Panc1 (cell line): ENCODE measurements around the gene WDR33. TPM values are rescaled to one million over a fixed set of nuclear protein-coding genes. Genes with fewer than 3 reads are reported as not detected.

ENCODE experiments used
- ATAC-seq: fragments of 200-7000 bp; cut with Tn5 transposase; 2 replicates; pipeline ENCODE4 v1.9.1; 2020; ENCODE audit warnings: mild to moderate bottlenecking, moderate library complexity
- BruUV-seq: library from RNA; stranded (reverse); fragments of 400-500 nt; replicated peaks from 2 replicates; lab custom pipeline; 2021; lab: Mats Ljungman, UMichigan
- CTCF ChIA-PET: fragments of 300-600 bp; sonication (Branson Sonifier 250); formaldehyde crosslinking; loops from one replicate; lab custom pipeline; 2022; ENCODE audit warnings: antibody characterized with exemption; lab: Charles Lee
- POLR2A ChIA-PET: fragments of 300-600 bp; sonication (Branson Sonifier 250); formaldehyde crosslinking; loops from one replicate; lab custom pipeline; 2022; ENCODE audit warnings: antibody characterized with exemption; lab: Charles Lee
- DNase-seq: peaks from one replicate; pipeline ENCODE4 v3.0.0-alpha.2; 2010; ENCODE audit warnings: low read depth, low spot score
- H3K27ac ChIP-seq: 2 replicates; pipeline ENCODE4 v1.5.1; 2011; ENCODE audit warnings: mild to moderate bottlenecking, low read length, inconsistent platforms
- H3K27me3 ChIP-seq: fragments of 200-500 bp; sonication (Bioruptor generic); 2 replicates; pipeline ENCODE4 v1.6.0; 2014; ENCODE audit warnings: low read length, inconsistent platforms; ENCODE audit not compliant: control insufficient read depth, insufficient read depth
- H3K36me3 ChIP-seq: fragments of 200-500 bp; sonication (Bioruptor generic); 2 replicates; pipeline ENCODE4 v1.5.1; 2014; ENCODE audit warnings: inconsistent platforms, mild to moderate bottlenecking, low read length, moderate library complexity; ENCODE audit not compliant: control insufficient read depth, insufficient read depth
- H3K4me1 ChIP-seq: 2 replicates; pipeline ENCODE4 v1.5.1; 2011; ENCODE audit warnings: inconsistent platforms, mild to moderate bottlenecking, low read length, moderate library complexity; ENCODE audit not compliant: control insufficient read depth, insufficient read depth
- H3K4me3 ChIP-seq, 2 experiments: 2 replicates each; pipeline ENCODE4 v1.5.1; 2011 to 2012; ENCODE audit warnings: low read depth in 2 of 2, low read length in 2 of 2, mild to moderate bottlenecking in 2 of 2, inconsistent platforms in 1 of 2, moderate library complexity in 1 of 2
- H3K9me3 ChIP-seq: fragments of 200-500 bp; sonication (Bioruptor generic); 2 replicates; pipeline ENCODE4 v1.5.1; 2014; ENCODE audit warnings: low read depth, mild to moderate bottlenecking, inconsistent platforms, low read length, moderate library complexity; ENCODE audit not compliant: control insufficient read depth, insufficient read depth
- CTCF ChIP-seq: fragments of 450-650 bp; IDR thresholded peaks from 2 replicates; pipeline ENCODE4 v1.5.1; 2017; ENCODE audit warnings: mild to moderate bottlenecking
- POLR2AphosphoS5 ChIP-seq: IDR thresholded peaks from 2 replicates; pipeline ENCODE4 v1.6.1; 2012; ENCODE audit warnings: mild to moderate bottlenecking, low read depth, low read length, moderate library complexity
- REST ChIP-seq, 2 experiments: IDR thresholded peaks; 2 replicates each; pipeline ENCODE4 v1.6.1; 2011 to 2012; ENCODE audit warnings: low read depth in 2 of 2, control low read depth in 1 of 2, low read length in 1 of 2, mild to moderate bottlenecking in 1 of 2, moderate library complexity in 1 of 2; ENCODE audit not compliant: insufficient read depth in 1 of 2
- in situ Hi-C: cut with HindIII; loops from 2 replicates; pipeline ENCODE4 v1.10.0; 2016; ENCODE audit warnings: low sequenced_read_pairs, low pct_unique_long_range_greater_than_20kb
- intact Hi-C: fragments of 100-400 bp; cut with micrococcal nuclease; formaldehyde crosslinking; loops from one replicate; pipeline ENCODE4 v1.10.0; 2022; ENCODE audit not compliant: unreplicated experiment
- total RNA-seq: library from RNA; stranded (reverse); gene quantifications from one replicate; pipeline ENCODE4 v1.2.1, GENCODE V29; 2021; ENCODE audit not compliant: unreplicated experiment

WDR33 gene
- total RNA-seq, 1 experiment from 2014 or later = 63.7 TPM

- no peak overlapping the region for H3K27ac ChIP-seq
- intact Hi-C loops (no loop called here), in situ Hi-C loops (no loop called here)
- no peak overlapping the region for H3K4me3 ChIP-seq
- H3K36me3 ChIP-seq = no peaks in the 10 kb centered on the region
- BruUV-seq = no TSS peak
- ChIA-PET POLR2A (no interaction called here), CTCF (interaction anchor here (0.6 kb wide), 1 partner anchor 34 kb away, joined by 4 read pairs; no protein-coding TSS in a partner anchor)
- H3K4me1 ChIP-seq = no peaks in the 10 kb centered on the region
- ATAC-seq = no peak
- H3K27me3 ChIP-seq = no peaks in the 10 kb centered on the region
- TF ChIP-seq REST (IDR thresholded peaks at IDR 0.05; ENCODE audit: insufficient read depth in 1 of 2, low read depth in 2 of 2, low read length in 1 of 2) (no peak), CTCF (no peak)
- H3K9me3 ChIP-seq = no peaks in the 10 kb centered on the region
- DNase-seq = no peak
Observed at GRCh38 chr2:127659408-127660290, 151.3 kb downstream of the WDR33 start.

GRCh38 chr2:127658641-127659407 is 152.1 kb downstream of the WDR33 start:
- BruUV-seq = no TSS peak
- ATAC-seq = no peak
- intact Hi-C loops = no loop called here

More at GRCh38 chr2:127658641-127659407, 152.1 kb downstream of the WDR33 start:
- POLR2A ChIA-PET = no interaction called here
- DNase-seq = no peak
- Histone ChIP-seq H3K36me3 (no peaks in the 10 kb centered on the region), H3K27me3 (no peaks in the 10 kb centered on the region), H3K4me1 (no peaks in the 10 kb centered on the region), H3K4me3 (no peak overlapping the region), H3K27ac (no peak overlapping the region), H3K9me3 (no peaks in the 10 kb centered on the region)
- TF ChIP-seq POLR2AphosphoS5 = no peak
- no peak for TF ChIP-seq REST (IDR thresholded peaks at IDR 0.05; ENCODE audit: insufficient read depth in 1 of 2, low read depth in 2 of 2, low read length in 1 of 2)
- no peak for TF ChIP-seq CTCF
- in situ Hi-C loops = no loop called here
- CTCF ChIA-PET = no interaction called here
